Glutamatergic neuron (in vitro differentiated cells): ENCODE results near the gene LIN54. TPM values are rescaled to one million over a fixed set of nuclear protein-coding genes. Genes with fewer than 3 reads are reported as not detected.

Experiments
- DNase-seq: peaks from one replicate; pipeline ENCODE4 v3.0.0; 2022
- H3K27ac Mint-ChIP-seq: one replicate; pipeline ENCODE4 v1.8.0; 2020; ENCODE audit warnings: mild to moderate bottlenecking, mixed read lengths, inconsistent platforms; ENCODE audit not compliant: unreplicated experiment
- H3K27me3 Mint-ChIP-seq: one replicate; pipeline ENCODE4 v1.8.0; 2020; ENCODE audit warnings: mild to moderate bottlenecking, moderate library complexity, mixed read lengths, inconsistent platforms; ENCODE audit not compliant: unreplicated experiment
- H3K36me3 Mint-ChIP-seq: one replicate; pipeline ENCODE4 v1.8.0; 2020; ENCODE audit warnings: mild to moderate bottlenecking, mixed read lengths, inconsistent platforms; ENCODE audit not compliant: unreplicated experiment
- H3K4me1 Mint-ChIP-seq: one replicate; pipeline ENCODE4 v1.8.0; 2020; ENCODE audit warnings: mild to moderate bottlenecking, low read depth, mixed read lengths, inconsistent platforms; ENCODE audit not compliant: unreplicated experiment
- H3K4me3 Mint-ChIP-seq: one replicate; pipeline ENCODE4 v1.8.0; 2020; ENCODE audit warnings: mild to moderate bottlenecking, mixed read lengths, inconsistent platforms; ENCODE audit not compliant: unreplicated experiment
- H3K9me3 Mint-ChIP-seq: one replicate; pipeline ENCODE4 v1.8.0; 2020; ENCODE audit warnings: mild to moderate bottlenecking, moderate library complexity, mixed read lengths, inconsistent platforms; ENCODE audit not compliant: unreplicated experiment
- CTCF ChIP-seq: fragments of 200-600 bp; sonication (generic); IDR thresholded peaks from one replicate; pipeline ENCODE4 v1.5.0; 2021; ENCODE audit not compliant: partially characterized antibody, unreplicated experiment
- total RNA-seq: library from RNA; stranded (reverse); fragmentation: NEBNext Ultra II Directional; extraction: Animal tissue kit (Norgen Biotek cat#: 25700); gene quantifications from one replicate; pipeline ENCODE4 v1.2.1, GENCODE V29; 2021; ENCODE audit not compliant: unreplicated experiment

Gene LIN54
- total RNA-seq, 1 donor from 2014 or later: 10.9 TPM

GRCh38 chr4:82984459-82984858 is 26.2 kb downstream of the LIN54 start:
- H3K36me3 Mint-ChIP-seq: no peaks in the 10 kb centered on the region
- no peak for TF ChIP-seq CTCF
- no peaks in the 10 kb centered on the region for H3K27me3 Mint-ChIP-seq
- no peaks in the 10 kb centered on the region for H3K4me1 Mint-ChIP-seq
- DNase-seq: no peak
- no peaks in the 10 kb centered on the region for H3K9me3 Mint-ChIP-seq
- H3K4me3 Mint-ChIP-seq: no peak overlapping the region
- H3K27ac Mint-ChIP-seq: no peak overlapping the region

- Mint-ChIP-seq H3K27me3 (no peaks in the 10 kb centered on the region), H3K9me3 (no peaks in the 10 kb centered on the region), H3K27ac (no peak overlapping the region), H3K4me1 (no peaks in the 10 kb centered on the region), H3K4me3 (no peak overlapping the region), H3K36me3 (no peaks in the 10 kb centered on the region)
- DNase-seq: no peak
- no peak for TF ChIP-seq CTCF
These were observed 27.2 kb downstream of the LIN54 start for GRCh38 chr4:82983444-82983843.

DNA sequence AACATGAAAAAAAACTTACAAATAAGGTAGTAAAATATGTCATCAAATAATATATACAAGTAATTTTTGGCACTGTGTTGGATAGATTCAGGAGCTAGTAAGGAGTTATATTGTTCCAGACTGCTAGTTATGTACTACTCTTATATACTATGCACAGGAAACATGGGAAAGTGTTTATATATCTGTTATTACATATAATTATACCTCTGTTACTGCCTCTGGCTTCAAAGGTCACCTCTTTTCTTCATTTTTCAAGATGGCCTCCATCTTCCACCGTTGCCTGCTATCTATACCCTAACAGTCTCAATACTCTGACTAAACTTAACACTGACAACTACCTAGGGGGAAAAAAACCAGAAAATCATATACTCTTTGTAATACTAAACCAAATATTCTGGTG is 29.5 kb downstream of the LIN54 start:
- H3K9me3 Mint-ChIP-seq: no peaks in the 10 kb centered on the region
- no peak overlapping the region for H3K4me3 Mint-ChIP-seq
- no peaks in the 10 kb centered on the region for H3K4me1 Mint-ChIP-seq
- no peak overlapping the region for H3K27ac Mint-ChIP-seq
- no peaks in the 10 kb centered on the region for H3K36me3 Mint-ChIP-seq
- no peak for DNase-seq
- no peak for TF ChIP-seq CTCF
- H3K27me3 Mint-ChIP-seq: peaks cover 1% of the 10 kb centered on the region

GRCh38 chr4:82975792-82976191 is 34.8 kb downstream of the LIN54 start:
- no peak for TF ChIP-seq CTCF
- peaks cover 1% of the 10 kb centered on the region for H3K27me3 Mint-ChIP-seq
- H3K9me3 Mint-ChIP-seq: no peaks in the 10 kb centered on the region
- DNase-seq: no peak
- no peaks in the 10 kb centered on the region for H3K4me1 Mint-ChIP-seq
- no peak overlapping the region for H3K4me3 Mint-ChIP-seq
- H3K27ac Mint-ChIP-seq: no peak overlapping the region
- no peaks in the 10 kb centered on the region for H3K36me3 Mint-ChIP-seq

DNA sequence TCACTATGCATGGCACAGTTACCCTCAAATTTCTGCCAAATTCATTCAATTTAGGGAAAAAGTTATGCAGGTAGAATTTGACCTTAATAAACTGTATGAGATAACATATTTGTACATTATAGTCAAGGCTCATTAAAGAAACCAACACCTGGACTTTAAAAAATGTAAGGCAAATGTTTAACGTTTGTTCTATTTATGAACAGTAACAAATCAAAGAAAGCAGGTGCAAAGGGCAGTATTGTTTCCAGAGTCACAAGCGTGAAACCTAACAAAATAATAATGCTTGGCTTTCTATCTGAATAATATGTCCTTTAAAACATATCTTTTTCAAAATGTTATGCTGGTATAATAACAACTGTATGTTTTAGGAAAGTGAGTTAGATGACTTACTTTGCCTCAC is 41.2 kb downstream of the LIN54 start:
- Mint-ChIP-seq H3K4me3 (no peak overlapping the region), H3K36me3 (no peaks in the 10 kb centered on the region), H3K27me3 (no peaks in the 10 kb centered on the region), H3K27ac (no peak overlapping the region), H3K4me1 (no peaks in the 10 kb centered on the region), H3K9me3 (no peaks in the 10 kb centered on the region)
- no peak for DNase-seq
- no peak for TF ChIP-seq CTCF
